Epidermal melanocyte (primary cell): Measurements from ENCODE around the gene YY2.
"Not testable (repeated sequence)": the region's sequence is repeated elsewhere in the genome, so short reads cannot be mapped to it uniquely, and the experiment has no call there.

Source experiments
- DNase-seq: peaks from one replicate; pipeline ENCODE4 v3.0.0; 2011; ENCODE audit warnings: low spot score; ENCODE audit not compliant: insufficient read length

YY2 gene

GRCh38 chrX:21855937-21856415 is at the start of gene YY2:
Gene YY2, plus strand, starts transcription at chrX:21855987. Its CDS starts 498 bp downstream, at chrX:21856485.
- DNase-seq: no peak

GRCh38 chrX:21806691-21807090 is 49.1 kb upstream of the YY2 start:
- DNase-seq: no peak

- DNase-seq: no peak
These were observed 44.0 kb upstream of the YY2 start for GRCh38 chrX:21811832-21812231.

GRCh38 chrX:21812628-21813027 is 43.2 kb upstream of the YY2 start:
- DNase-seq: no peak

- DNase-seq: no peak
These were observed 42.0 kb upstream of the YY2 start for GRCh38 chrX:21813612-21814368.

DNA sequence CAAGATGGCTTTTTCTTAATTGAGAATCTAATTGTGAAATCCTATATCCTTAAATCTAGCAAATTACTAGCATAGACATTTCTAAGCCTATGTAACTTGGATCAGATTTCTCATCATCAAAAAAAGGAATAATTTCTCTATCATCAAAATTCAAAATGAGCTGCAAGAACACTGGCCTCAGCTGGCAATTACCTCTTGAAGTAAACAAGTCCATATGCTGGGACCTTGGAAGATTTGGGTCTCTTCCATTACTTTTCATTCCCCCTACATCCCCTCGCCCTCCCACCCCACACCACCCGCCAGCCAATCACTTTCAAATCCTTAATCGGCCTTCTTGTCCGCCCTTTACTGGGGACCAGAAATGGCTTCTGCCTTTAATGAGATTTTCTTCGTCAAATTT is 39.7 kb upstream of the YY2 start:
- no peak for DNase-seq

GRCh38 chrX:21820170-21820569 is 35.6 kb upstream of the YY2 start:
- DNase-seq: not testable (repeated sequence)

GRCh38 chrX:21821875-21822274 is 33.9 kb upstream of the YY2 start:
- no peak for DNase-seq

DNA sequence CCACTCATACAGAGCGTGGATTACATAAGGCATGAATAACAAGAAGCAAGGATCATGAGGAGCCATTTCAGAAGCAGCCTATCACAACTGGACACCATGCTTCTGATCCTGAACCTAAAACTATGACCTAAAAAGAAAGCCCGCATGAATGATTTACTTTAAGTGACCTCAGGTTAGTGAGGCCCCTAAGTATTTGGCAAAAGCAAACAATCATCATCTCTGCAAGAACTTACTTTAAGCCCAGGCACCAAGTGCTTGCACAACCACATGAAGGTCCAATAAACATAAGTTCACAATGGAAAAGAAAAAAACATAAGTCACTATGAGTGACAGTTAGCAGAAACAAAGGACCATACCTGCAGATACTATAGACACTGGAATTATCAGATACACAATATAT is 24.3 kb upstream of the YY2 start:
- no peak for DNase-seq

- DNase-seq: no peak
These were observed 18.7 kb upstream of the YY2 start for GRCh38 chrX:21837056-21837455.

DNA sequence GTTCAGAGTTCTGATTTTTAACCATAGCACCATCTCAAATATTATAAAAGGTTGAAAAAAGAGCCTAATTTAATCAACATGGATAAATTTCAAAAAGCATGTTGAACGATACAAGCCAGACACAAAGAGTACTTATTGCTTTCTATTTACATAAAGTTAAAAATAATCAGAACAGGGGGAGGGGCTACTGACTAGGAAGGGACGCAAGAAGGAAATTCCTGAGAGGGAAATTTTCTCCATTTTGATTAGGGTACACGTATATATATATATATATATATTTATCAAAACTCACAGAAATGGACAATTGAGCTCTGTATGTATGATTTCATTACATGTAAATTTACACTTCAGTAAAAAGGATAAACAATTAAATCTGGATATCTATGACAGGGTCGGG is 16.9 kb upstream of the YY2 start:
- DNase-seq: no peak

DNA sequence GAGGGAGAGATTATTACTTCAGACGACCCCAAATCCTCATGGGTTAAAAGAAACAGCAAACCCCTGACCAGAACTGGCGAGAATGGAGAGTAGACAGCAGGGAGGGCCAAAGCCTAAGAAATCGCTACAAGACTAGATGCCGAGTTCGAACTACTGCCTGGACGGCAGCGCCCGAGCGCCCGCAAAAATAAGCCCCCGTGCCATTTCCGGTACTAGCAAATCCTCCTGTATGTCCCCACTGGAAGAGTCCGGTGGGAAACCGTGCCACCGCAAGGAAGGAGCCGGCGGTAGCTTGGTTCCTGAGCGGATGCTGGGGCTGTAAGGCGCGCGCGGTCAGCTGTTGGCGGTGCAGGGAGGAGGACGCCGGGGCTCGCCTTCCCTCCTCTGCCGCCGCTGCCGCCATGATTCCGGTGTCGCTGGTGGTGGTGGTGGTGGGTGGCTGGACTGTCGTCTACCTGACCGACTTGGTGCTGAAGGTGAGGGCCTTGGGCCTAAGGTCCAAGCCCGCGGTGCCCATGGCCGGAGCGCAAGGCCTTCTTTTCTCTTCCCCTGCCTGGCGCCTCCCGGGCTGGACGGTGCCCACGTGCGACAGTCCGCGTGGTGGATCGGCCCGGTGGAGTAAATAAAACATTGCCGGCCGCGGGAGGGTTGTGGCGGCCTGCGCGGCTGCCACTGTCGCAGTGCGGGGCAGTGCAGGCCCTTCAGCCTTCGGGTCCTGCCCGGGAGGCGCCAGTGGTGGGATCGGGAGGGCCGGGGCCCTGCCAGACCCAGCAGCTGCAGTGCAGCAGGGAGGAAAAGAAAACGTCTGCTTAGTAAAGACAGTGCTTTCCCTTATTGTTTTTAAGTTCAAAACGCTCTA is 16.2 kb upstream of the YY2 start, which contains the start of gene MBTPS2:
Gene MBTPS2 (plus strand): TSS at position 284 of the 859 bp plus-strand sequence. CDS start 118 bp downstream, at position 402.
- peak; percentile 22 for DNase-seq

- DNase-seq: no peak
These were observed 15.6 kb upstream of the YY2 start for GRCh38 chrX:21840193-21840545.

DNA sequence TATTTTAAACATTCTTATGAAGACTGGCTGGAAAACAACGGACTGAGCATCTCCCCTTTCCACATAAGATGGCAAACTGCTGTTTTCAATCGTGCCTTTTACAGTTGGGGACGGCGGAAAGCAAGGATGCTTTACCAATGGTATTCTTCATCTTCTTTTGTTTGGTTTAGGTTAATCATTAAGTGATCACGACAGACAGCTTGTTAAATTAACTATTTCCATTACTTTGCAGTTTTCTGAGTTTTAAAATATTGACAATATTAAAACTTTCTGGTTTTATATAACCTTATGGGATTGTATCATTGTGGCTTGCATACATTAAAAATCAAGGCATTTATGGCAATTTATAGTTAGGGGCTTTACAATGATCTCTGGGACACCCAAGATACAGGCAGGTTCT is 12.6 kb upstream of the YY2 start:
- DNase-seq: no peak

- DNase-seq: no peak
These were observed 10.7 kb upstream of the YY2 start for GRCh38 chrX:21845096-21845495.

GRCh38 chrX:21847342-21847741 is 8.4 kb upstream of the YY2 start:
- no peak for DNase-seq

- no peak for DNase-seq
These were observed 2.2 kb upstream of the YY2 start for GRCh38 chrX:21853578-21853977.

DNA sequence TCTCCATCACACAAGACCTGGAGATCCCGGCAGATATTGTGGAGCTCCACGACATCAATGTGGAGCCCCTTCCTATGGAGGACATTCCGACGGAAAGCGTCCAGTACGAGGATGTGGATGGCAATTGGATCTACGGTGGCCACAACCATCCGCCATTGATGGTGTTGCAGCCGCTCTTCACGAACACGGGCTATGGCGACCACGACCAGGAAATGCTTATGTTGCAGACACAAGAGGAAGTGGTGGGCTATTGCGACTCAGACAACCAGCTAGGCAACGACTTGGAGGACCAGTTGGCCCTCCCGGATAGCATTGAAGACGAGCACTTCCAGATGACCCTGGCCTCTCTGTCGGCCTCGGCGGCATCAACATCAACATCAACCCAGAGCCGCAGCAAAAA is 717 bp downstream of the YY2 start:
- DNase-seq: no peak

DNA sequence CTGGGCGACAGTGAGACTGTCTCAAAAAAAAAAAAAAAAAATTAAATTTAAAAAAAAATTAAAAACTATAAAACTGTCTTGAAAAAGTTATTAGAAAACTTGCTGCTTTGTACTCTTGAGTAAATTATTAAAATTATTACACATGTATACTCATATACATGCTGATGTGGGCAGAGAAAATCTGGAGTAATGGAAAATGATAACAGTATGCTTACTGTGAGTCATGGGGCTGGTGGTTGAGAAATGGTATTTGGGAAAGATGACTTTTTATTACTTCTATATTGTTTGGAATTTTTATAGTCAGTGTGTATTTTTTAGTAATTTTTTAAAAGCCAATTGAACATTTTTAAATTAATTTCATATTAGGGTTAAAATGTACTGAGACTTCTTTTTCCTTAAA is 7.5 kb downstream of the YY2 start:
- DNase-seq: no peak

GRCh38 chrX:21865436-21865835 is 9.6 kb downstream of the YY2 start:
- DNase-seq: no peak

GRCh38 chrX:21870494-21870893 is 14.7 kb downstream of the YY2 start:
- DNase-seq: no peak

- no peak for DNase-seq
These were observed 17.4 kb downstream of the YY2 start for GRCh38 chrX:21873063-21873775.
